Activated CD8-positive, alpha-beta memory T cell treated with anti-CD3 and anti-CD28 coated beads, Interleukin-2, amount 50 U/mL, for 24 hours (primary cell): ENCODE data around the gene MMP3.

Experiments
- DNase-seq: peaks from one replicate; pipeline ENCODE4 v3.0.0-alpha.2; 2020; ENCODE audit errors: extremely low read depth

MMP3 gene

GRCh38 chr11:102791271-102792036 is 52.0 kb downstream of the MMP3 start:
- no peak for DNase-seq

- no peak for DNase-seq
These were observed 54.9 kb downstream of the MMP3 start for GRCh38 chr11:102788334-102788995.
